Psoas muscle (tissue), 8 donors: ENCODE measurements around the gene SLC22A2. TPM values are rescaled to one million over a fixed set of nuclear protein-coding genes. Genes with fewer than 3 reads are reported as not detected.

Experiments used
- ATAC-seq, 4 donors: fragments of 200-7000 bp; cut with Tn5 transposase; one replicate each; pipeline ENCODE4 v1.9.1; 2020; ENCODE audit warnings: moderate library complexity in 3 of 4, mild to moderate bottlenecking in 2 of 4
- DNase-seq, 2 donors: peaks; one replicate each; pipeline ENCODE4 v3.0.0-alpha.2; 2020
- H3K27ac ChIP-seq: fragments of 200-600 bp; one replicate; pipeline ENCODE4 v1.8.0; 2022
- H3K27me3 ChIP-seq, 3 donors: fragments of 200-600 bp in 1 of 3; one replicate each; pipeline versions ENCODE4 v1.6.1 to v1.8.0; 2013 to 2022; ENCODE audit warnings: low read length in 2 of 3, mild to moderate bottlenecking in 2 of 3, moderate library complexity in 1 of 3; ENCODE audit not compliant: insufficient read depth in 3 of 3
- H3K36me3 ChIP-seq, 2 donors: fragments of 200-600 bp in 1 of 2; one replicate each; pipeline versions ENCODE4 v1.6.1 to v1.8.0; 2013 to 2022; ENCODE audit warnings: low read depth in 1 of 2, mild to moderate bottlenecking in 1 of 2, moderate library complexity in 1 of 2; ENCODE audit not compliant: insufficient read depth in 1 of 2
- H3K4me1 ChIP-seq: fragments of 200-600 bp; one replicate; pipeline ENCODE4 v1.8.0; 2022
- H3K4me3 ChIP-seq: fragments of 200-600 bp; one replicate; pipeline ENCODE4 v1.8.0; 2022; ENCODE audit warnings: mild to moderate bottlenecking
- H3K9me3 ChIP-seq: fragments of 200-600 bp; one replicate; pipeline ENCODE4 v1.8.0; 2022
- WGBS, 3 donors: extraction: QIAGEN DNeasy Blood & Tissue Kit; methylation state at CpG; one replicate each; pipeline versions ENCODE4 v1.1.6 to v1.1.7; 2013; 5-methylcytosine and 5-hydroxymethylcytosine counted together
- intact Hi-C, 2 donors: fragments of 100-400 bp; cut with DNase I; formaldehyde crosslinking; loops; one replicate each; pipeline versions ENCODE4 v1.11.0 to v1.14.2; 2022
- polyA plus RNA-seq, 3 donors: library from polyadenylated mRNA; stranded (reverse); fragments of 200-250 nt; gene quantifications; one replicate each; pipeline ENCODE4 v1.2.3, GENCODE V29; 2013
- total RNA-seq, 4 donors: library from RNA; stranded (reverse); fragmentation: NEBNext Ultra II Directional in 2 of 4; extraction: Animal tissue kit (Norgen Biotek cat#: 25700) in 2 of 4; gene quantifications; one replicate each; pipeline versions ENCODE4 v1.2.1 to v1.2.4, GENCODE V29; 2021 to 2023
- TF ChIP-seq, protein P1 (sequence below): fragments of 200-600 bp; IDR thresholded peaks from one replicate; pipeline ENCODE4 v1.8.0; 2022; ENCODE audit warnings: antibody characterized with exemption
- donor health status: healthy with polysubstance abuse.
- donor health status: DM: no; HTN: no; CAD: no; lungs with moderate emphysema.
- donor health status: Bipolar disorder and iron deficiency.
- donor health status: healthy.
- donor health status: DM: yes; HTN: yes; CAD: no.
- donor health status: DM: no; HTN: no; CAD: no.
- donor health status: DM: no; HTN: no; CAD: no.
- donor health status: DM: yes; HTN: yes; CAD: no.

SLC22A2 gene
- total and polyA plus RNA-seq, 7 donors = 0.06 to 0.75 (median 0.44) TPM; not detected in 1

GRCh38 chr6:160197662-160198061, 61.0 kb downstream of the SLC22A2 start:
- intact Hi-C loops = no loop called here
- Histone ChIP-seq H3K4me1 (no peaks in the 10 kb centered on the region), H3K36me3 (no peaks in the 10 kb centered on the region), H3K4me3 (no peak overlapping the region), H3K27me3 (no peaks in the 10 kb centered on the region), H3K9me3 (peaks cover 16% of the 10 kb centered on the region), H3K27ac (no peak overlapping the region)
- DNase-seq (no peak), ATAC-seq (no peak)
- TF ChIP-seq, protein P1, sequence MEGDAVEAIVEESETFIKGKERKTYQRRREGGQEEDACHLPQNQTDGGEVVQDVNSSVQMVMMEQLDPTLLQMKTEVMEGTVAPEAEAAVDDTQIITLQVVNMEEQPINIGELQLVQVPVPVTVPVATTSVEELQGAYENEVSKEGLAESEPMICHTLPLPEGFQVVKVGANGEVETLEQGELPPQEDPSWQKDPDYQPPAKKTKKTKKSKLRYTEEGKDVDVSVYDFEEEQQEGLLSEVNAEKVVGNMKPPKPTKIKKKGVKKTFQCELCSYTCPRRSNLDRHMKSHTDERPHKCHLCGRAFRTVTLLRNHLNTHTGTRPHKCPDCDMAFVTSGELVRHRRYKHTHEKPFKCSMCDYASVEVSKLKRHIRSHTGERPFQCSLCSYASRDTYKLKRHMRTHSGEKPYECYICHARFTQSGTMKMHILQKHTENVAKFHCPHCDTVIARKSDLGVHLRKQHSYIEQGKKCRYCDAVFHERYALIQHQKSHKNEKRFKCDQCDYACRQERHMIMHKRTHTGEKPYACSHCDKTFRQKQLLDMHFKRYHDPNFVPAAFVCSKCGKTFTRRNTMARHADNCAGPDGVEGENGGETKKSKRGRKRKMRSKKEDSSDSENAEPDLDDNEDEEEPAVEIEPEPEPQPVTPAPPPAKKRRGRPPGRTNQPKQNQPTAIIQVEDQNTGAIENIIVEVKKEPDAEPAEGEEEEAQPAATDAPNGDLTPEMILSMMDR = no peak

DNA sequence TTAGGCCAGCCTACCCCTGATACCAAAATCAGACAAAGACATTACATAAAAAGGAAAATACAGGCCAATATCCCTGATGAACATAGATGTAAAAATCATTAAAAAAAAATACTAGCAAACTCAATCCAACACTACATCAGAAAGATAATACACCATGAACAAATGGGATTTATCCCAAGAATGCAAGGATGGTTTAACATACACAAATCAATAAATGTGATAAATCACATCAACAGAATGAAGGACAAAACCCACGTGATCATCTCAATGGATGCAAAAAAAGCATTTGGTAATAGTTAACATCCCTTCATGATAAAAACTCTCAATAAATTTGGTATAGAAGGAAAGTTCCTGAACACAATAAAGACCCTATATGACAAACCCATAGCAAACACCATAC, 63.8 kb downstream of the SLC22A2 start:
- intact Hi-C loops = no loop called here
- TF ChIP-seq, protein P1 = no peak
- DNase-seq = no peak
- Histone ChIP-seq H3K36me3 (no peaks in the 10 kb centered on the region), H3K4me3 (no peak overlapping the region), H3K4me1 (no peaks in the 10 kb centered on the region), H3K9me3 (peaks cover 22% of the 10 kb centered on the region), H3K27ac (no peak overlapping the region), H3K27me3 (no peaks in the 10 kb centered on the region)
- 69 to 83% (median 76%) methylated on average over 1 of the region's 1 CpG for WGBS, 3 donors
- ATAC-seq = no peak

GRCh38 chr6:160192840-160193239, 65.8 kb downstream of the SLC22A2 start:
- peaks cover 22% of the 10 kb centered on the region for H3K9me3 ChIP-seq
- intact Hi-C loops = no loop called here
- no peak for ATAC-seq

DNA sequence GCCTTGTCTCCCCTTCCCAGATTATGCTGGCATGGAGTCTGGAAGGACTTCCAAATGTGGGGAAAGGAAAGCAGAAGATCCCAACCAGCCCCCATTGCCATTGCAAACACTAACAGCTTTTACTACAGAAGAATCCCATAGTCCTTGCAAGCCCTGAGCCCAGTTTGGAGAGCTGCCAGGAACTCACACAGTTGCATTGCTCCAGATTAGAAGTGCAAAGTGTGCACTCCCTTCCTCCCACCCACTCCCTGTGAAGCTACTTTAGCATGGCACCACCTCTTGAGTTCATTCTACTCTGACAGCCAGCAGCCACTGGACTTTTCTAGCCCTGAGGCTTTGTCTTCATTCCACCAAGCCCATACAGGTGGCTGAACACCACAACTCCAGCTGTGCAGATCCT, 67.6 kb downstream of the SLC22A2 start:
- ATAC-seq = no peak
- Histone ChIP-seq H3K36me3 (no peaks in the 10 kb centered on the region), H3K4me3 (no peak overlapping the region), H3K9me3 (peaks cover 22% of the 10 kb centered on the region), H3K4me1 (no peaks in the 10 kb centered on the region), H3K27ac (no peak overlapping the region), H3K27me3 (no peaks in the 10 kb centered on the region)
- intact Hi-C loops = no loop called here
- TF ChIP-seq, protein P1 = no peak
- no peak for DNase-seq

More at GRCh38 chr6:160192840-160193239, 65.8 kb downstream of the SLC22A2 start:
- H3K4me1 ChIP-seq = no peaks in the 10 kb centered on the region
- no peak for DNase-seq
- WGBS, 3 donors = 95 to 100% (median 99%) methylated on average over 1 of the region's 1 CpG
- H3K27ac ChIP-seq = no peak overlapping the region
- TF ChIP-seq, protein P1 = no peak
- no peaks in the 10 kb centered on the region for H3K27me3 ChIP-seq
- H3K36me3 ChIP-seq = no peaks in the 10 kb centered on the region
- no peak overlapping the region for H3K4me3 ChIP-seq

GRCh38 chr6:160190081-160190480, 68.5 kb downstream of the SLC22A2 start:
- intact Hi-C loops = no loop called here
- 73 to 83% (median 79%) methylated on average over 1 of the region's 1 CpG for WGBS, 3 donors

More at GRCh38 chr6:160190081-160190480, 68.5 kb downstream of the SLC22A2 start:
- TF ChIP-seq, protein P1 = no peak
- DNase-seq = no peak
- Histone ChIP-seq H3K36me3 (no peaks in the 10 kb centered on the region), H3K27me3 (no peaks in the 10 kb centered on the region), H3K4me3 (no peak overlapping the region), H3K27ac (no peak overlapping the region), H3K4me1 (no peaks in the 10 kb centered on the region), H3K9me3 (peaks cover 17% of the 10 kb centered on the region)
- no peak for ATAC-seq
